PFSK-1 (cell line): Measurements from ENCODE around the gene EXOC6B.

Experiments
- FOXP2 ChIP-seq: optimal IDR thresholded peaks from 2 replicates; pipeline ENCODE3; 2011; ENCODE audit warnings: borderline replicate concordance, control low read depth, inconsistent platforms; ENCODE audit not compliant: insufficient read depth; ENCODE audit errors: extremely low read length, extremely low read depth
- POLR2AphosphoS5 ChIP-seq: IDR thresholded peaks from 2 replicates; pipeline ENCODE4 v1.6.1; 2012; ENCODE audit warnings: low read depth, mild to moderate bottlenecking, control low read depth, low read length, moderate library complexity
- SIN3A ChIP-seq: IDR thresholded peaks from 2 replicates; pipeline ENCODE4 v1.6.1; 2012; ENCODE audit warnings: mild to moderate bottlenecking, low read length, moderate library complexity, borderline replicate concordance; ENCODE audit not compliant: insufficient read depth
- TAF1 ChIP-seq: IDR thresholded peaks from 2 replicates; pipeline ENCODE4 v1.6.1; 2012; ENCODE audit warnings: low read length, control low read depth, borderline replicate concordance; ENCODE audit not compliant: insufficient read depth
- TF ChIP-seq, protein P1 (sequence below), 2 experiments: IDR thresholded peaks; 2 replicates each; pipeline versions ENCODE4 v1.6.1 to v1.8.0; 2011 to 2012; ENCODE audit warnings: low read depth in 2 of 2, low read length in 2 of 2, control low read depth in 1 of 2, inconsistent platforms in 1 of 2, mild to moderate bottlenecking in 1 of 2, moderate library complexity in 1 of 2; ENCODE audit not compliant: insufficient read depth in 1 of 2

DNA sequence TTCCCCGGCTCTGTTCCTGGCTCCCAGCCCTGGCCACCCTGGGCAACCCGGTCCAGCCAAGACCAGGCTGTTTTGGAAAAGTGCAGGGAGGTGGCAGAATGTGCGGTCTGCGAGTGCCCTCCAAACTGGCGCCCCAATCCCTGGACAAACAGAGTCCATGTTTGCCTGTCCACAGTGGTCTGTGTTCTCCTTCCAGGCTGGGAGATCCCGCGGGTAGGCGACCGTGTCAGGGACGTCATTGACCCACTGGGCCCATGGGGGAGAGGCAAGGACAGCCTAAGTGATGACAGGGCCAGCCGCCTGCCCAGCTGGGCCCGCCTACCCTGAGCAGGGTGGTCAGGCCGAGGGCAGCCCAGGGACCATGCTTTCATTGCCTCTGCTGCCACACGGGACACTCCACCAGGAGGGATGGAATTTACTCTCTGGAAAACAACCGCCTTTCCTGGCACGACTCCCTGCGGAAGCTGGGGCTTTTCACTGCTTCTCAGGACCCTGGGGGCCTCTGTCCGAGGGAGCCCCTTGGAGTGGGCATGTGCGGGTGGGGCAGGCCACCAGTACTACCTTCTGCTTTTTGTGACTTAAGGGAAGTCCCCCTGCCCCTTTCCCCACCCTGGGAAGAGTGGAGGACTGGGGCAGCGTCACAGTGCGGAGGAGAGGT, 698.3 kb downstream of the EXOC6B start:
- no peak for TF ChIP-seq POLR2AphosphoS5
- TF ChIP-seq, protein P1, sequence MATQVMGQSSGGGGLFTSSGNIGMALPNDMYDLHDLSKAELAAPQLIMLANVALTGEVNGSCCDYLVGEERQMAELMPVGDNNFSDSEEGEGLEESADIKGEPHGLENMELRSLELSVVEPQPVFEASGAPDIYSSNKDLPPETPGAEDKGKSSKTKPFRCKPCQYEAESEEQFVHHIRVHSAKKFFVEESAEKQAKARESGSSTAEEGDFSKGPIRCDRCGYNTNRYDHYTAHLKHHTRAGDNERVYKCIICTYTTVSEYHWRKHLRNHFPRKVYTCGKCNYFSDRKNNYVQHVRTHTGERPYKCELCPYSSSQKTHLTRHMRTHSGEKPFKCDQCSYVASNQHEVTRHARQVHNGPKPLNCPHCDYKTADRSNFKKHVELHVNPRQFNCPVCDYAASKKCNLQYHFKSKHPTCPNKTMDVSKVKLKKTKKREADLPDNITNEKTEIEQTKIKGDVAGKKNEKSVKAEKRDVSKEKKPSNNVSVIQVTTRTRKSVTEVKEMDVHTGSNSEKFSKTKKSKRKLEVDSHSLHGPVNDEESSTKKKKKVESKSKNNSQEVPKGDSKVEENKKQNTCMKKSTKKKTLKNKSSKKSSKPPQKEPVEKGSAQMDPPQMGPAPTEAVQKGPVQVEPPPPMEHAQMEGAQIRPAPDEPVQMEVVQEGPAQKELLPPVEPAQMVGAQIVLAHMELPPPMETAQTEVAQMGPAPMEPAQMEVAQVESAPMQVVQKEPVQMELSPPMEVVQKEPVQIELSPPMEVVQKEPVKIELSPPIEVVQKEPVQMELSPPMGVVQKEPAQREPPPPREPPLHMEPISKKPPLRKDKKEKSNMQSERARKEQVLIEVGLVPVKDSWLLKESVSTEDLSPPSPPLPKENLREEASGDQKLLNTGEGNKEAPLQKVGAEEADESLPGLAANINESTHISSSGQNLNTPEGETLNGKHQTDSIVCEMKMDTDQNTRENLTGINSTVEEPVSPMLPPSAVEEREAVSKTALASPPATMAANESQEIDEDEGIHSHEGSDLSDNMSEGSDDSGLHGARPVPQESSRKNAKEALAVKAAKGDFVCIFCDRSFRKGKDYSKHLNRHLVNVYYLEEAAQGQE (IDR thresholded peaks at IDR 0.05; ENCODE audit: insufficient read depth in 1 of 2, low read depth in 2 of 2, low read length in 2 of 2): no peak
- no peak for TF ChIP-seq TAF1
- no peak for TF ChIP-seq SIN3A
- no peak for TF ChIP-seq FOXP2
